T-helper 17 cell (primary cell): ENCODE measurements around the gene N4BP3. TPM values are rescaled to one million over a fixed set of nuclear protein-coding genes. Genes with fewer than 3 reads are reported as not detected.
A peak's percentile ranks its signal among the peaks of the same experiment; 100 is the strongest.
"Not testable (repeated sequence)": the region's sequence is repeated elsewhere in the genome, so short reads cannot be mapped to it uniquely, and the experiment has no call there.

Source experiments
- ATAC-seq: fragments of 150-1000 bp; cut with Tn5 transposase; 2 replicates; pipeline ENCODE4 v1.10.0; 2021; ENCODE audit warnings: mild to moderate bottlenecking, moderate library complexity
- DNase-seq, 3 donors: peaks; one replicate each; pipeline versions ENCODE4 v3.0.0 to v3.0.0-alpha.2; 2020 to 2021
- H3K9me3 ChIP-seq: one replicate; pipeline ENCODE4 v1.7.0; 2013; ENCODE audit warnings: low read length, mild to moderate bottlenecking; ENCODE audit not compliant: control insufficient read depth, poor library complexity, severe bottlenecking
- H3K27ac Mint-ChIP-seq: one replicate; pipeline ENCODE4 v1.8.0; 2022; ENCODE audit warnings: mild to moderate bottlenecking, moderate library complexity, mixed read lengths
- H3K27me3 Mint-ChIP-seq: one replicate; pipeline ENCODE4 v1.8.0; 2022; ENCODE audit warnings: mixed read lengths
- H3K36me3 Mint-ChIP-seq: one replicate; pipeline ENCODE4 v1.8.0; 2022; ENCODE audit warnings: low read depth, mixed read lengths
- H3K4me1 Mint-ChIP-seq: one replicate; pipeline ENCODE4 v1.8.0; 2022; ENCODE audit warnings: mild to moderate bottlenecking, mixed read lengths
- H3K4me3 Mint-ChIP-seq: one replicate; pipeline ENCODE4 v1.8.0; 2022; ENCODE audit warnings: mild to moderate bottlenecking, moderate library complexity, mixed read lengths
- total RNA-seq, 4 donors: library from RNA in 2 of 4; stranded (reverse) in 2 of 4; gene quantifications; one replicate each; pipeline ENCODE4 v1.2.3 and lab custom pipeline; 2022 to 2026

Gene N4BP3
- total RNA-seq, 2 donors from 2014 or later, result 8.5 to 9.0 TPM

DNA sequence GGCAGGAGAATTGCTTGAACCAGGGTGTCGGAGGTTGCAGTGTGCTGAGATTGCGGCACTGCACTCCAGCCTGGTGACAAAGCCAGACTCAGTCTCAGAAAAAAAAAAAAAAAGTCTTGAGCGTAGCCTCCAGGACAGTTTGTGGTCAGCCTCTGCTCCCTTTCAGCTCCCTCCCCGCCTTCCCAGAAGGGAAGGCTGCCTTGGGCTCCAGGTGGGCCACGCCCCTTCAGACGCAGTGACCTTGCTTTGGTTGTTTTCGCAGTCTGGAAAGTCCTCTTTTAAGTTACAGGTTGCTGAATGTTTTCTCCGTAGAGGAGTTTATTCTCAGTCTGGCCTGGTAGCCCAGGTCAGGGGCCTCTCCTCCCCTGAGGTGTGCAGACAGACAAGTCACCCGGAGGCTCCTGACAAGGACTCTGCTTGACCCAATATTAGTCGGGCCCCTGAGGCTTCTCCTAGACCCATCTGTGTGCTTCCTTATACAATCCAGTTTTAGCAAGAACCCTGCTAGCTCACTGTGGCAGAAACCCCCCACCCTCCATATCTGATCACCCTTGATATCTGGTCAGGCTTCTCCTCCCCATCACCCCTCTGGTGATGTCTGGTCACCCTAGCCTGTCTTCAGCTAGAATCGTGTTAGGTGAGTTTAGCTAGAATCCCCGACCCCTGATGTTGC is 31.6 kb upstream of the N4BP3 start:
- H3K27me3 Mint-ChIP-seq, result peaks cover 23% of the 10 kb centered on the region
- peaks cover 3% of the 10 kb centered on the region for H3K4me1 Mint-ChIP-seq
- no peaks in the 10 kb centered on the region for H3K9me3 ChIP-seq
- no peak for ATAC-seq
- H3K36me3 Mint-ChIP-seq, result no peaks in the 10 kb centered on the region
- H3K27ac Mint-ChIP-seq, result no peak overlapping the region
- no peak overlapping the region for H3K4me3 Mint-ChIP-seq
- no peak for DNase-seq

DNA sequence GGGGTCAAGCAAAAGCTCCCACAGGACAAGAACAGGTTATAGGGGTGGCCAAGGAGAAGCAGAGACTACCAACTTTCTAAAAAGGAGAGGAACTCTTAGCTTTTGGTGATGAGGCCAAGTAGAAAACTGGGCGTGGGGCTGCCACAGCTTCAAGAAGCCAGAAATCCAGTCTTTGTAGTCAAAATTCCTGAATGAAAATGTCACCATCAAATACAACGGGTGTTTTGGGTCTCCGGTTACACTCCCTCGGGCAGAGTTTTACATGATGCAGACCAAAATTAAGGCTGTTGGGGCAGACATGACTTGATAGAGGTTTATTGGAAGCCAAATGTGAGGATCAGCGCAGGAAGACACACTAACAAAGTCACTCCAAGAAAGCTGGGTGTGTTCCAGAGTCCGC is 29.4 kb upstream of the N4BP3 start:
- Mint-ChIP-seq H3K4me3 (no peak overlapping the region), H3K4me1 (peaks cover 3% of the 10 kb centered on the region), H3K36me3 (no peaks in the 10 kb centered on the region), H3K27me3 (peaks cover 30% of the 10 kb centered on the region), H3K27ac (no peak overlapping the region)
- ATAC-seq, result no peak
- no peak for DNase-seq
- no peaks in the 10 kb centered on the region for H3K9me3 ChIP-seq

DNA sequence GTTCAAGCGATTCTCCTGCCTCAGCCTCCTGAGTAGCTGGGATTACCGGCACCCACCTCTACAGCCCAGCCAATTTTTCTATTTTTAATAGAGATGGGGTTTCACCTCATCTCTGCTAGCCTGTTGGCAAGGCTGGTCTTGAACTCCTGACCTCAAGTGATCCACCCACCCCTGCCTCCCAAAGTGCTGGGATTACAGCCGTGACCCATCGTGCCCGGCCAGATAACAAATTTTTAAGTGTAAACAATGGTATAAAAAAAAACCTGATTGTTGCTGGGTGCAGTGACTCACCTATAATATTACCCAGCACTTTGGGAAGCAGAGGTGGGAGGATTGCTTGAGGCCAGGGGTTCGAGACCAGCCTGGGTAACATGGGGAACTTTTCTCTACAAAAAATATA is 28.0 kb upstream of the N4BP3 start:
- H3K4me3 Mint-ChIP-seq, result no peak overlapping the region
- H3K27ac Mint-ChIP-seq, result no peak overlapping the region
- DNase-seq, result no peak
- no peak for ATAC-seq
- H3K27me3 Mint-ChIP-seq, result peaks cover 37% of the 10 kb centered on the region
- H3K9me3 ChIP-seq, result no peaks in the 10 kb centered on the region
- H3K4me1 Mint-ChIP-seq, result peaks cover 5% of the 10 kb centered on the region
- H3K36me3 Mint-ChIP-seq, result no peaks in the 10 kb centered on the region

DNA sequence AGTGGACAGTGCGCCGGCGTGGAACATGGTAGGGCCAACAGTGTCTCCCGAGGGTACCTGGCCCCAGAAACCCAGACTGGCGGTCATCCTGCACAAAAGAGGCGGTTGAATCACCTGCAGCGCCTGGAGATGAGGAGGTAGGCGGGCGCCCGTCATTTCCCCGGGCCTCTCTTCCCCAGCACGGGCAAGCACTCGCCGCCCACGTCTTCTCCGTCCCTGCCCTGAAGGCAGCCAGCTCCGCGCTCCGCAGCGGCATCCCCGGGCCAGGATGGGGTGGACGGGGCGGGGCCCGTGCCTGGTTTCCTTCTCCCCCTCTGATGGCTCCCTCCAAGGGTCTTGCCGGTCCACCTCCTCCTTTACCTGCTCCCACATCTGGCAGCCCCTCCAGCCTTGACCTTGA is 27.1 kb upstream of the N4BP3 start:
- H3K9me3 ChIP-seq, result no peaks in the 10 kb centered on the region
- H3K36me3 Mint-ChIP-seq, result no peaks in the 10 kb centered on the region
- DNase-seq, result no peak
- H3K27me3 Mint-ChIP-seq, result peaks cover 32% of the 10 kb centered on the region
- no peak overlapping the region for H3K4me3 Mint-ChIP-seq
- H3K27ac Mint-ChIP-seq, result no peak overlapping the region
- no peak for ATAC-seq
- H3K4me1 Mint-ChIP-seq, result peaks cover 5% of the 10 kb centered on the region

DNA sequence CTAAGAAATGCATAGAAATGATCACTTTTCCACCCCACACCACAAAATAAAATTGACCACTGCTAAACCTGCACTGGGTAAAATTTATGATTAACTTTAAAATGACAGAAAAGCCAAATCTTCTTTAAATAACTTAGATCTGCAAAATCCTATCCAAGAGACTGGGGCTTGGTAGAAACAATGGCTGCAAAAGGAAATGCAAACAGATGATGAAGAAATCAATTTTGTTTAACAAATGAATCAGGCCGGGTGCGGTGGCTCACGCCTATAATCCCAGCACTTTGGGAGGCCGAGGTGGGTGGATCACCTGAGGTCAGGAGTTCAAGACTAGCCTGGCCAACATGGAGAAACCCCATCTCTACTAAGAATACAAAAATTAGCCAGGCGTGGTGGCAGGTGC is 26.1 kb upstream of the N4BP3 start:
- peaks cover 32% of the 10 kb centered on the region for H3K27me3 Mint-ChIP-seq
- DNase-seq, H3K36me3 Mint-ChIP-seq, H3K4me3 Mint-ChIP-seq, H3K9me3 ChIP-seq, H3K27ac Mint-ChIP-seq, H3K4me1 Mint-ChIP-seq, ATAC-seq: not testable (repeated sequence)

DNA sequence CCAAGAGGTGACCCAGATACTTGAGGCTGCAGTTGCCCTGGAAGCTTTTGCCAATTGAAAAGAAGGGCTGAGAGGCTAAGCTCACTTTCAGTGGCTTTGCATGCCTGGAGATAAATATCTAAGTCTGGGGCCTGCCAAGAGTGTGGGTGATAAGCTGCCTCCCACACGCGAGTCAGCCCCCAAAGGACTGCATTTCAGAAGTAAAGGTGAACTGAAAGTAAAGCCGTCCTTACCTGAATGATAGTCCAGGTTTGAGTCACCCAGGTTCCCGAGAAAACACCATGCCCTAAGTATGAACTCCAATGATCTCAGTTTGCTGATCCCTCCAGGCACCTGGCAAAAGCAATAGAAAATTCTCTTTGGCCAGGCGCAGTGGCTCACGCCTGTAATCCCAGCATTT is 22.5 kb upstream of the N4BP3 start:
- H3K9me3 ChIP-seq, result no peaks in the 10 kb centered on the region
- Mint-ChIP-seq H3K27me3 (peaks cover 14% of the 10 kb centered on the region), H3K4me1 (peaks cover 13% of the 10 kb centered on the region), H3K36me3 (peaks cover 3% of the 10 kb centered on the region), H3K27ac (no peak overlapping the region), H3K4me3 (no peak overlapping the region)
- ATAC-seq (no peak), DNase-seq (no peak)

DNA sequence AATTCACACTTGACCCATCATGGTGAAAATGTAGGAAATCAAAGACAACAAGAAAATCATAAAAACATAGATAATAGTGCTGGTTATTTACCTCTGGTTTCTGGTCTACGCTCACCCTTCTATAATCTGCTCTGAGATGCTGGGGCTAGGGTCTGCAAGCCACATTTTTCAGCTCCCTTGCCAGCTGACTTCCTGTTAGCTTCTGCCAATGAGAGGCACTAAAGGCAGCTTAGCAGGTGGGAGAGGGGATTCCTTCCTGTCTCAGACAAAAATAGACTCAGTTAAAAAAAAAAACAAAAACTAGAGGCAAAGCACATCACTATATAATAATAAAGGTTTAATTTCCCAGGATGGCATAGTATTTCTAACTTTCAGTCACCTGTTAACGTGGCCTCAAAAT is 20.2 kb upstream of the N4BP3 start:
- peaks cover 13% of the 10 kb centered on the region for H3K4me1 Mint-ChIP-seq
- peaks cover 3% of the 10 kb centered on the region for H3K36me3 Mint-ChIP-seq
- H3K4me3 Mint-ChIP-seq, result no peak overlapping the region
- H3K9me3 ChIP-seq, result no peaks in the 10 kb centered on the region
- no peak for DNase-seq
- H3K27ac Mint-ChIP-seq, result no peak overlapping the region
- ATAC-seq, result no peak
- peaks cover 14% of the 10 kb centered on the region for H3K27me3 Mint-ChIP-seq

DNA sequence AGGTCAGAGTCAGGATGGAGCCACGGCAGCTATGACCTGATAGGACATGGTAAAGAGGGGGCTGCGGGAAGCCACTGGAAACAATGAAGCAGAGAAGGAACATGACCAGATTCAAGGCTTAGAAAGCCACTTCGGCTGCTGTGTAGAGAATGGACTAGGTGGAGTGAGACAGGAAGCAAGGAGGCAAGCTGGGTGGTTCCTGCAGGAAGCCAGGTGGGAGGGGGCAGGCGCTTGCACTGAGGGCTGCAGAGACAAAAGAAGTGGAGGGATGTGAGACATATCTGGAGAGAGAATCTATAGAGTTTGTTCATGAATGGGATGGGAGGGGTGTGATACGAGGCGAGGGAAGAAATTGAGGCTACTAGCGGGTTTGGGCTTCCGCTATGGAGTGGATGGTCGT is 19.0 kb upstream of the N4BP3 start:
- H3K4me1 Mint-ChIP-seq, result peaks cover 12% of the 10 kb centered on the region
- H3K27ac Mint-ChIP-seq, result peak overlapping the region; percentile 75
- H3K9me3 ChIP-seq, result no peaks in the 10 kb centered on the region
- ATAC-seq, result peak; percentile 45
- H3K36me3 Mint-ChIP-seq, result peaks cover 3% of the 10 kb centered on the region
- DNase-seq, result no peak
- H3K27me3 Mint-ChIP-seq, result peaks cover 2% of the 10 kb centered on the region
- peak overlapping the region; percentile 78 for H3K4me3 Mint-ChIP-seq

DNA sequence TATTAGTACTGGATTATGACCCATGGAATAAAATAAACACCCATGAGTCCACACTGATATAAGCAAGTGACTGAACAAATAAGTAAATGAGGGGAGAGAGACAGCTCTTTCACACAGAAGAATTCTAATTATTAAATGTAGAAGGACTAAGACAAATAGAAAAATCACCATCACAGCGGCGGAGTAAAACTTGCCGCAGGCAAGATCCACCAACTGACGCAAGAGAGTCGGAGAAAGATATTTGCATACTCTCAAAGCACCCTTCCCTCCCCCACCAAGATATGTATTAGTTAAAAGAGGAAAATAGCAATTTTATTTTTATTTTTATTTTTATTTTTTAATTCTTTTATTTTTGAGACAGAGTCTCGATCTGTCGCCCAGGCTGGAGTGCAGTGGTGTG is 14.6 kb upstream of the N4BP3 start:
- Mint-ChIP-seq H3K4me1 (peaks cover 9% of the 10 kb centered on the region), H3K27ac (no peak overlapping the region), H3K27me3 (no peaks in the 10 kb centered on the region), H3K4me3 (no peak overlapping the region), H3K36me3 (peaks cover 3% of the 10 kb centered on the region)
- no peak for DNase-seq
- no peaks in the 10 kb centered on the region for H3K9me3 ChIP-seq
- ATAC-seq, result no peak

DNA sequence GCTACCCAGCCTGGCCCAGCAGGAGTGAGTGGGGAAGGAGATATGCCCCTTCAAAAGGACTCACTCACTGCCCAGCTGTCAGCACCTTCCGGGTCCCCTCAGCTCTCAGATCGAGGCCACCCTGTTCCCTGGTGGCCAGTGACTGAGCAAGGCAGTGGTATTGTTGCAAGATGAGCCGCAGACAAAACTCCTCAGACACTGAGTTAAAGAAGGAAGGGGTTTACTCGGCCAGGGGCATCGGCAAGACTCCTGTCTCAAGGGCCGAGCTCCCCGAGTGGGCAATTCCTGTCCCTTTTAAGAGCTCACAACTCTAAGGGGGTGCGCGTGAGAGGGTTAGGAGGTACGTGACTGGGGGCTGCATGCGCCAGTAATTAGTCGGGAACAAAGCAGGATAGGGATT is 9.7 kb upstream of the N4BP3 start:
- no peak overlapping the region for H3K4me3 Mint-ChIP-seq
- H3K27me3 Mint-ChIP-seq, result no peaks in the 10 kb centered on the region
- DNase-seq (no peak), ATAC-seq (no peak)
- H3K27ac Mint-ChIP-seq, result no peak overlapping the region
- peaks cover 7% of the 10 kb centered on the region for H3K4me1 Mint-ChIP-seq
- no peaks in the 10 kb centered on the region for H3K9me3 ChIP-seq
- H3K36me3 Mint-ChIP-seq, result no peaks in the 10 kb centered on the region

DNA sequence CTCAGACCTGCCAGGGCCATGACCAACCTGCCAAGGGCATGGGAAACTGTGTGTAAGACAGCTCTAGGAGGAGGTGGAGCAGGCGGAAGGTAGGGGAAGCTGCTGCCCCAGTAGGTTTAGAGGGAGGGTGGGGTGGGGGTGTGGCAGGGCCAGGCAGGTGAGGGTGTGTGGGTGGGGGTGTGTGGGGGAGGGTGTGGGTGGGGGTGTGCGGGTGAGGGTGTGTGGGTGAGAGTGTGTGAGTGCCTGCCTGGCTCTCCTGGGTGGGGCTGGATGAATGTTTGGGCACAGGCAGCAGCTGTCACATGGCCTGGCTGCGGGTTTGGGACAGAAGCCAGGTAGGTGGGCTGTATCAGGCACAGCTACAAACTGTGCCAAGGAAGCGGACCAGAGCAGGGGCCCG is 8.8 kb upstream of the N4BP3 start:
- DNase-seq (no peak), ATAC-seq (no peak)
- no peaks in the 10 kb centered on the region for H3K36me3 Mint-ChIP-seq
- H3K9me3 ChIP-seq, result no peaks in the 10 kb centered on the region
- H3K4me1 Mint-ChIP-seq, result peaks cover 7% of the 10 kb centered on the region
- H3K27ac Mint-ChIP-seq, result peak overlapping the region; percentile 56
- no peaks in the 10 kb centered on the region for H3K27me3 Mint-ChIP-seq
- no peak overlapping the region for H3K4me3 Mint-ChIP-seq

DNA sequence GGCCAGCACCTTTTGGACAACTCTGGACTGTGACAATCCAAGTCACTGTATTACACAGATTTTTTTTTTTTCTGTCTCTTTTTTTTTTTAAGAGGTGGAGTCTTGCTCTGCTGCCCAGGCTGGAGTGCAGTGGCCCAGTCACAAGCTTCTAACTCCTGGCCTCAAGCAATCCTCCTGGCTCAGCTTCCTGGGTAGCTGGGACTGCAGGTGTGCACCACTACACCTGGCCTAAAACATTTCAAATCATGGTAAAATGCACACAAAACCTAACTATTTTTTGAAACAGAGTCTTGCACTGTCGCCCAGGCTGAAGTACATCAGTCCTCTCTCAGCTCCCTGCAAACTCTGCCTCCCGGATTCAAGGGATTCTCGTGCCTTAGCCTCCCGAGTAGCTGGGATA is 7.2 kb upstream of the N4BP3 start:
- H3K4me3 Mint-ChIP-seq, result no peak overlapping the region
- no peaks in the 10 kb centered on the region for H3K9me3 ChIP-seq
- H3K36me3 Mint-ChIP-seq, result no peaks in the 10 kb centered on the region
- no peaks in the 10 kb centered on the region for H3K27me3 Mint-ChIP-seq
- H3K27ac Mint-ChIP-seq, result no peak overlapping the region
- DNase-seq (no peak), ATAC-seq (no peak)
- peaks cover 7% of the 10 kb centered on the region for H3K4me1 Mint-ChIP-seq

DNA sequence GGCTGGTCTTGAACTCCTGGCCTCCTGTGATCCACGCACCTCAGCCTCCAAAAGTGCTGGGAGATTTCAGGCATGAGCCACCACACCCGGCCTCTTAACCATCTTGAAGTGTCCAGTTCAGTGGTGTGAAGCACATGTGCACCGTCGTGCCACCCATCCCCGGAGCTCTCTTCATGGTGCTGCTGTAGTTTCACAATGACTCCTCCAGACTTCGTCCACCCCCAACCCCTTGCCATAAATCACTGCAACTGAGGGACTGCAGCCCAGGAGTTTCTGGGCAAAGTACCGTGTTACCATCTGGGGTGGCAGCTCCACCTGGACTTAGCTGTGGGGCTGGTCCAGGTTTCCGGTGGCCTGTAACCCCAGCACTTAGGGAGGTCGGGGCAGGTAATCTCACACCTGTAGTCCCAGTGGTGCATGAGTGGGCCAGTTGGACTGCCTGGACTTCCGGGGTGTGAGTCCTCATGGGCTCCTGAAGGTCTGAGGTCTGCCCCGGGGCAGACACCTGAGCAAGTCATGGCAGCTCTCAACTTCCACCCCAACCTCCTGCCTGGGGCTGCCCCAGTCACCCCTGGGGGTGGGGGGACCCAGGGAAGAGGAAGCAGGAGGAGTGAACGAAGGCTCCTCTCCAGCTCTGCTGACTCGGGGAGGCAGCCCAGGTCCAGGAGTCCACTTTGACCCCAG is 6.6 kb upstream of the N4BP3 start:
- H3K4me1 Mint-ChIP-seq, result peaks cover 7% of the 10 kb centered on the region
- DNase-seq, result no peak
- H3K4me3 Mint-ChIP-seq, result no peak overlapping the region
- no peak overlapping the region for H3K27ac Mint-ChIP-seq
- no peaks in the 10 kb centered on the region for H3K9me3 ChIP-seq
- ATAC-seq, result no peak
- no peaks in the 10 kb centered on the region for H3K27me3 Mint-ChIP-seq
- H3K36me3 Mint-ChIP-seq, result no peaks in the 10 kb centered on the region

DNA sequence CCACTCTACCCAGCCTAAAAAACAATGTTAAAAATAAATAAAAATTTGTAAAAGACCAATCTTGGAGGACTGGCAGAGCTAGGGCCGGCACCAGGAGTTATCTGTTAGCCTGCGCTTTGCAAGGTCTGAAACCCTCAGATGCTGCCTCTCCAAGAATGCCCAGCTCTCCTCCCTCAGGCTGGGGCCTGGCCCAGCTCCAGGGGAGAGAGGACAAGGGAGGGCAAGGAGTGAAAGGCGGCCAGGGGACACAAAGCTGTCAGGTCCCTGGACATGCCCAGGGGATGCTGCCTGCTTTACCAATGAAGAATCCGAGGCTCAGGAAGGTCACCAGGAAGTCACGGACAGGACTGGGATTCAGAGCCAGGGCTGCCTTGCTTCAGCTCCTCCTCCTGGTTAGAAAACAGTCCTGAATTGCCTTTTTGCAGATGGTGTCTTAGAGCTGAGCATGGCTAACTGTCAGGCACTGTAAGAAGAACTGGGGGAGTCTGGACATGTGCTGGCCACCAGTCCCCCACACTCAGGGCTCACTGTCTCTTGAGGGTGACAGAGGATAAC is 5.5 kb upstream of the N4BP3 start:
- no peaks in the 10 kb centered on the region for H3K36me3 Mint-ChIP-seq
- H3K9me3 ChIP-seq, result no peaks in the 10 kb centered on the region
- ATAC-seq (no peak), DNase-seq (no peak)
- peaks cover 13% of the 10 kb centered on the region for H3K4me1 Mint-ChIP-seq
- no peak overlapping the region for H3K4me3 Mint-ChIP-seq
- H3K27ac Mint-ChIP-seq, result no peak overlapping the region
- no peaks in the 10 kb centered on the region for H3K27me3 Mint-ChIP-seq
